ENCODE measurements around the gene THBS2. TPM values are rescaled to one million over a fixed set of nuclear protein-coding genes. Genes with fewer than 3 reads are reported as not detected.

THBS2 gene
- total RNA-seq, 2 experiments from 2014 or later, result not detected

DNA sequence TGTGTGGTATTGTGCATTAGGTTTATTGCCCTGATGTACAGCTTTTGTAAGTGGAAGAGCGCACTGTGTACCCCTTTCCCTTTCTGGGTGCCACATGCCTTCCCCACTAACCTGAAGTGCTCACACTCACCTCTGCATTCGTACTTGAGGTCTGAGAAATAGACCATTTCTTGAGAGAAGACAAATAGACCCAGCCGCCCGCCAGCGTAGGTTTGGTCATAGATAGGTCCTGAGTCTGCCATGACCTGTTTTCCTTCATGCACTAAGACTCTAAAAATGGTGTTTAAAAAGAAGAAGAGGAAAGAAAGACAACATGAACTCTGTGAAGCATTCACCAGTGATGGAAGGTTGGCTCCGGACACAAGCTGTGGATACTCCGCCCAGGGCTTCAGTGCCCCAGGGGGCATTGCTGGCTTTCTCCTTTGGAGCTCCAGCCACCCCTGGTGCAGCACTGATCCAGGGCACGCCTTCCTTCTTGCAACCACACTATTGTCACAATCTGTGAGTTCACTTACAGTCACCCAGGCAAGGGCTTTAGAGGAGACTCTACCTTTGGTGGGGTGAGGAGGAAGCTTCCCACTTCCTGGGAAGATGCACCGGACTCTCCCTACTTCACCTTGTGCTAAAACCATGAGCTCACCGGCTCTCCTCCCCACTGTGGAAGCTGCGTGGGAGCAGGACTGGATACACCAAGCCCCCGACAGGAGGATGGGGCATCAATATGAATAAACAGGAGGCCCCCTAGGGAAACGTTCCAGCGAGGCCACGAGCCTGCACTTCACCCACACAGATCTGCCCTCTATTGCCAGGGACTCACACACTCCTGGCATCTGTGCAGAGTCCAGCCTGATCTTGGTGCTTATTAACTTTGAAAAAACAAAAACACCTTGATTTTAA is 33.3 kb downstream of the THBS2 start:
- H3K36me3 ChIP-seq (ENCODE audit: insufficient read depth, low read length), result no peaks in the 10 kb centered on the region
- H3K9me3 ChIP-seq (ENCODE audit: low read length), result no peaks in the 10 kb centered on the region
- no peak for TF ChIP-seq EZH2phosphoT487 (IDR thresholded peaks at IDR 0.05; ENCODE audit: borderline replicate concordance, low read depth, low read length)
- TF ChIP-seq, protein P1, sequence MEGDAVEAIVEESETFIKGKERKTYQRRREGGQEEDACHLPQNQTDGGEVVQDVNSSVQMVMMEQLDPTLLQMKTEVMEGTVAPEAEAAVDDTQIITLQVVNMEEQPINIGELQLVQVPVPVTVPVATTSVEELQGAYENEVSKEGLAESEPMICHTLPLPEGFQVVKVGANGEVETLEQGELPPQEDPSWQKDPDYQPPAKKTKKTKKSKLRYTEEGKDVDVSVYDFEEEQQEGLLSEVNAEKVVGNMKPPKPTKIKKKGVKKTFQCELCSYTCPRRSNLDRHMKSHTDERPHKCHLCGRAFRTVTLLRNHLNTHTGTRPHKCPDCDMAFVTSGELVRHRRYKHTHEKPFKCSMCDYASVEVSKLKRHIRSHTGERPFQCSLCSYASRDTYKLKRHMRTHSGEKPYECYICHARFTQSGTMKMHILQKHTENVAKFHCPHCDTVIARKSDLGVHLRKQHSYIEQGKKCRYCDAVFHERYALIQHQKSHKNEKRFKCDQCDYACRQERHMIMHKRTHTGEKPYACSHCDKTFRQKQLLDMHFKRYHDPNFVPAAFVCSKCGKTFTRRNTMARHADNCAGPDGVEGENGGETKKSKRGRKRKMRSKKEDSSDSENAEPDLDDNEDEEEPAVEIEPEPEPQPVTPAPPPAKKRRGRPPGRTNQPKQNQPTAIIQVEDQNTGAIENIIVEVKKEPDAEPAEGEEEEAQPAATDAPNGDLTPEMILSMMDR (conservative IDR thresholded peaks at IDR 0.05; ENCODE audit: low read length), result no peak
- intact Hi-C loops (cut with micrococcal nuclease; ENCODE audit: unreplicated experiment), result no loop called here
- ChIA-PET CTCF (ENCODE audit: unreplicated experiment) (no interaction called here), POLR2A (no interaction called here)
- no peak overlapping the region for H2AFZ ChIP-seq (ENCODE audit: low read length)
- H3K27ac ChIP-seq (ENCODE audit: low read depth, low read length, poor library complexity, severe bottlenecking), result no peak overlapping the region
- no peaks in the 10 kb centered on the region for H4K20me1 ChIP-seq (ENCODE audit: insufficient read depth, low read length)
- no peaks in the 10 kb centered on the region for H3K79me2 ChIP-seq (ENCODE audit: insufficient read depth, low read depth, low read length)
- no peaks in the 10 kb centered on the region for H3K9me2 ChIP-seq (ENCODE audit: insufficient read depth, low read length)
- no peak for DNase-seq (ENCODE audit: low spot score)
- BruUV-seq (replicated peaks), result no TSS peak
- no peak overlapping the region for H3K4me2 ChIP-seq (ENCODE audit: low read length)
- no peak overlapping the region for H3K4me3 ChIP-seq (ENCODE audit: low read depth, low read length, poor library complexity, severe bottlenecking)
- no peaks in the 10 kb centered on the region for H3K4me1 ChIP-seq (ENCODE audit: insufficient read depth, low read length, poor library complexity, severe bottlenecking)

DNA sequence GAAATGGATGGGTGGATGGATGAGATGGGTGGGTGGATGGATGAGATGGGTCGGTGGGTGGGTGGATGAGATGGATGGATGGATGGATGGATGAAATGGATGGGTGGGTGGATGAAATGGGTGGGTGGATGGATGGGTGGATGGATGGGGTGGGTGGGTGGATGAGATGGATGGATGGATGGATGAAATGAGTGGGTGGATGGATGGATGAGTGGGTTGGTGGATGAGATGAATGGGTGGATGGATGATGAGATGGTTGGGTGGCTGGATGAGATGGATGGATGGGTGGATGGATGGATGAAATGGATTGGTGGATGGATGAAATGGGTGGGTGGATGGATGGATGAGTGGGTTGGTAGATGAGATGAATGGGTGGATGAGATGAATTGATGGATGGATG is 35.7 kb downstream of the THBS2 start:
- no TSS peak for BruUV-seq (replicated peaks)
- ChIA-PET CTCF (ENCODE audit: unreplicated experiment) (no interaction called here), POLR2A (no interaction called here)
- no peaks in the 10 kb centered on the region for H3K9me3 ChIP-seq (ENCODE audit: low read length)
- H3K27ac ChIP-seq (ENCODE audit: low read depth, low read length, poor library complexity, severe bottlenecking), result no peak overlapping the region
- no peak for DNase-seq (ENCODE audit: low spot score)
- no peaks in the 10 kb centered on the region for H3K79me2 ChIP-seq (ENCODE audit: insufficient read depth, low read depth, low read length)
- no peaks in the 10 kb centered on the region for H3K36me3 ChIP-seq (ENCODE audit: insufficient read depth, low read length)
- H3K4me1 ChIP-seq (ENCODE audit: insufficient read depth, low read length, poor library complexity, severe bottlenecking), result no peaks in the 10 kb centered on the region
- no peak overlapping the region for H2AFZ ChIP-seq (ENCODE audit: low read length)
- H4K20me1 ChIP-seq (ENCODE audit: insufficient read depth, low read length), result no peaks in the 10 kb centered on the region
- no peak overlapping the region for H3K4me3 ChIP-seq (ENCODE audit: low read depth, low read length, poor library complexity, severe bottlenecking)
- TF ChIP-seq EZH2phosphoT487 (IDR thresholded peaks at IDR 0.05; ENCODE audit: borderline replicate concordance, low read depth, low read length), result no peak
- TF ChIP-seq, protein P1 (conservative IDR thresholded peaks at IDR 0.05; ENCODE audit: low read length), result no peak
- no peaks in the 10 kb centered on the region for H3K9me2 ChIP-seq (ENCODE audit: insufficient read depth, low read length)
- H3K4me2 ChIP-seq (ENCODE audit: low read length), result no peak overlapping the region
- intact Hi-C loops (cut with micrococcal nuclease; ENCODE audit: unreplicated experiment), result no loop called here

DNA sequence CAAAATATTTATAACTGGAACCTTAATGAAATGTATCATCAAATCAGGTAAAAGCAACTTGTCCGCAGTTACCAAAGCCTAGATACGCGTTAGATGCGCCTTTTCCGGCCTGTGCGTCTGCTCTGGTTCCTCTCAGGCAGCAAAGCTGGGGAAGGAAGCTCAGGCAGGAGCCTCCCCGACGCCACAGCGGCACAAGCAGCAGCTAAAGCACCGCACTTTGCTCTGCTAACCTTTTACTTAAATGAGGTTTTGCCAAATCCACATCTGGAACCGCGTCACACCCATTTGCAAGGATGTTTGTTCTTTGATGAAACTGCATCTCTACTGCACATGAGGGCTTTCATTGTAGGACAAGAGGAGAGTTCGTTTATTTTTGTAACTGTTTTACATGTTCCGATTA is 36.8 kb downstream of the THBS2 start:
- Histone ChIP-seq H2AFZ (ENCODE audit: low read length) (no peak overlapping the region), H3K79me2 (ENCODE audit: insufficient read depth, low read depth, low read length) (no peaks in the 10 kb centered on the region), H4K20me1 (ENCODE audit: insufficient read depth, low read length) (no peaks in the 10 kb centered on the region), H3K36me3 (ENCODE audit: insufficient read depth, low read length) (no peaks in the 10 kb centered on the region), H3K9me2 (ENCODE audit: insufficient read depth, low read length) (no peaks in the 10 kb centered on the region), H3K9me3 (ENCODE audit: low read length) (no peaks in the 10 kb centered on the region), H3K4me2 (ENCODE audit: low read length) (no peak overlapping the region), H3K4me3 (ENCODE audit: low read depth, low read length, poor library complexity, severe bottlenecking) (no peak overlapping the region), H3K4me1 (ENCODE audit: insufficient read depth, low read length, poor library complexity, severe bottlenecking) (no peaks in the 10 kb centered on the region), H3K27ac (ENCODE audit: low read depth, low read length, poor library complexity, severe bottlenecking) (no peak overlapping the region)
- no TSS peak for BruUV-seq (replicated peaks)
- TF ChIP-seq, protein P1 (conservative IDR thresholded peaks at IDR 0.05; ENCODE audit: low read length), result no peak
- no peak for TF ChIP-seq EZH2phosphoT487 (IDR thresholded peaks at IDR 0.05; ENCODE audit: borderline replicate concordance, low read depth, low read length)
- CTCF ChIA-PET (ENCODE audit: unreplicated experiment), result no interaction called here
- no peak for DNase-seq (ENCODE audit: low spot score)
- POLR2A ChIA-PET, result no interaction called here
- intact Hi-C loops (cut with micrococcal nuclease; ENCODE audit: unreplicated experiment), result no loop called here

Data from OCI-LY7 (cell line).